ENCODE measurements around the gene EFCAB8.
"Not testable (repeated sequence)": the region's sequence is repeated elsewhere in the genome, so short reads cannot be mapped to it uniquely, and the experiment has no call there.

EFCAB8 gene

DNA sequence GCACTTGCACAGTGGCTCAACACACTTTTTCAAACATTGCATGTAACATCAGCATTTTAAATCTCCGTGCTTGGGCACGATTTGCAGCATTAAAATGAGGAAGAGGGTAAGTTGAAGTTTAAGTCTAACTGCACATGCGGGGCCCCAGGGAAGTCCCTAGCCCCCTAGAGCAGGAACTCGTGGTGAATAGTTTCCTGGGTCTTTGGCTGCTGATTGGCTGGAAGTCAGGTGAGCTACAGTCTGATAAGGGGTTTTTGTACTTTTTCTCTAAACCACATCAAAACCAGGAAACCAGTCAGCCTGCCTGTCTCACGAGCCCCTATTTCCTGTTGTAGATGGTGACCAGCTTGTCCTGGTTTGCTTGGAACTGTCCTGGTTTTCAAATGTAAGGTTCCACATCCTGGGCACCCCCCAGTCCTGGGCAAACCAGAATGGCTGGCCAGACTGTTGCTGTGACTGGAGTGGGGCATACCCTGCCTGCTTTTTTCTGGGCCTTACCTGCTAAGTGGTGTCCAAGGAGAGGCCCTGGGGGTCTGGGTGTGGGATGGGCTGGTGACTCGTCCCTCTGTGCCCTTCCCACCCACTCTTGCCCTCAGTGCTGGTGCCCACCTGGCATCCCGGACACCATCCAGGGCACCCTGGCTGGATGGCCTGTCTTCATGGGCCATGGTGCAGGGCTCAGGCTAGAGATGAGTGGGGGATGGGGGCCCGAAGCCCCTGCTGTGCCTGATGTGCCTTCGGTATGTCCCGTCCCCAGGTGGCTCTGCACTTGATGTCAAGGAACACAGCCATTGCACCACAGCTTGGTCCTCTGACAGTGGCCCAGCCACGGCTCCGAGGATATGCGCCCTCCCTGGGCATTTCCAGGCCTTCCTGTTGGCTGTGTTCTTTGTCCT lies 113.7 kb downstream of the EFCAB8 start:
- DNase-seq (ENCODE audit: low spot score) = no peak

DNA sequence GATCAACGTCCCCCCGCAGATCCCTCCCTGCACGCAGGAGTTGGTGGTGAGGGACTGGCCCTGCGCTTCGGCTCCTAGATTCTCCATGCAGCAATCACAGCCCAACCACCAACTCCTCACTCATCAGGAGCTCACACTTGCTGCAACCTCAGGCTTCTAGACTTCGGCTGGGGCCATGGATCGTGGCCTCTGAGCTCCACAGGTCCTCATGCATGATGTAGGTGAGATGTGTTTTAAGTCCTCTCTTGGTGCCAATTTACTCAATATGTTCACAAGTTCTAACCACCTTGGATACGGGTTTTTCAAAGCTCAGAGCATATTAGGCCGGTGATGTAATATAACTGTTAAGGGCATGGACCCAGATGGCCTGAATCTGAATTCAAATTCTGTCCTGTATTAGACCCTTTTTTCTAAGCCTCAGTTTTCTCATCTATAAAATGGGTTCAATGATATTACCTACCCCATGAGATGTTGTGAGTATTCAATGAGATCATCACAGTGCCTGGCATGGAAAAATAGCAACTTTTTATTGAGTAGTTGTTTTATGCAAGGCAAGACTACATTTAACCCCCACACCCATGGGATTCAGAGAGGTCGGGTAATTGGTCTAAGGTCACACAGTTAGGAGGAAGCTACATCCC lies 114.5 kb downstream of the EFCAB8 start:
- DNase-seq (ENCODE audit: low spot score) = no peak

DNA sequence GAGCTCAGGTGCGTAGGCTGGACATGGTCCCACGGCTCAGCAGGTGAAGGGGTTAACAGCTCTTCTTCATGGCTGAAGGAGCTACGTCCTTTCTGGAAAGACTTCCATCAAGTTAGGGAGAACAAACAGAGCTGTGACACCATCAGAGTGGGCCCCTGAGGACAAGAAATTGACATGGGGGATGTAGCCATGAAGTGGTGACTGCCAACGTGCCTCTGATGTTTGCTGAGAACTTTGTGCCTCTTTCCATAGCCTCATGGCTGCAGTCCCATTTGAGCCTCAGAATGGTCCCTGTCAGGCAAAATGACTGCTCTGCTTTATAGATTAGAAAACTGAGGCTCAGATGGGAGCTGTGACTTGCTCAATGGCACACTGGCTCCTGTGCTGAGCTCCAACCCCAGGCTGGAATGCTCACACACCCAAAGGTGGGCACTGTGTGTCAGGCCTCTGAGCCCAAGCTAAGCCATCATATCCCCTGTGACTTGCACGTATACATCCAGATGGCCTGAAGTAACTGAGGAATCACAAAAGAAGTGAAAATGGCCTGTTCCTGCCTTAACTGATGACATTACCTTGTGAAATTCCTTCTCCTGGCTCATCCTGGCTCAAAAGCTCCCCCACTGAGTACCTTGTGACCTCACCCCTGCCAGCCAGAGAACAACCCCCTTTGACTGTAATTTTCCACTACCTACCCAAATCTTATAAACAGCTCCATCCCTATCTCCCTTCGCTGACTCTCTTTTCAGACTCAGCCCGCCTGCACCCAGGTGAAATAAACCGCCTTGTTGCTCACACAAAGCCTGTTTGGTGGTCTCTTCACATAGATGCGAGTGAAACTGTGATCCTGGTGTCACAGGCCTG lies 115.7 kb downstream of the EFCAB8 start:
- DNase-seq (ENCODE audit: low spot score) = not testable (repeated sequence)

DNA sequence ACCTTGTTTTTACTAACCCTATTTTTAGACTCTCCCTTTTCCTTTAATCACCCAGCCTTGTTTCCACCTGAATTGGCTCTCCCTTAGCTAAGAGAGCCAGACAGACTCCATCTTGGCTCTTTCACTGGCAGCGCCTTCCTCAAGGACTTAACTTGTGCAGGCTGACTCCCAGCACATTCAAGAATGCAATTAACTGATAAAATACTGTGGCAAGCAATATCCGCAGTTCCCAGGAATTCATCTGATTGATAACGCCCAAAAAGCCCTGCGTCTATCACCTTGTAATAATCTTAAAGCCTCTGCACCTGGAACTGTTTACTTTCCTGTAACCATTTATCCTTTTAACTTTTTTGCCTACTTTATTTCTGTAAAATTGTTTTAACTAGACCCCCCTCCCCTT lies 116.4 kb downstream of the EFCAB8 start:
- DNase-seq (ENCODE audit: low spot score) = not testable (repeated sequence)

DNA sequence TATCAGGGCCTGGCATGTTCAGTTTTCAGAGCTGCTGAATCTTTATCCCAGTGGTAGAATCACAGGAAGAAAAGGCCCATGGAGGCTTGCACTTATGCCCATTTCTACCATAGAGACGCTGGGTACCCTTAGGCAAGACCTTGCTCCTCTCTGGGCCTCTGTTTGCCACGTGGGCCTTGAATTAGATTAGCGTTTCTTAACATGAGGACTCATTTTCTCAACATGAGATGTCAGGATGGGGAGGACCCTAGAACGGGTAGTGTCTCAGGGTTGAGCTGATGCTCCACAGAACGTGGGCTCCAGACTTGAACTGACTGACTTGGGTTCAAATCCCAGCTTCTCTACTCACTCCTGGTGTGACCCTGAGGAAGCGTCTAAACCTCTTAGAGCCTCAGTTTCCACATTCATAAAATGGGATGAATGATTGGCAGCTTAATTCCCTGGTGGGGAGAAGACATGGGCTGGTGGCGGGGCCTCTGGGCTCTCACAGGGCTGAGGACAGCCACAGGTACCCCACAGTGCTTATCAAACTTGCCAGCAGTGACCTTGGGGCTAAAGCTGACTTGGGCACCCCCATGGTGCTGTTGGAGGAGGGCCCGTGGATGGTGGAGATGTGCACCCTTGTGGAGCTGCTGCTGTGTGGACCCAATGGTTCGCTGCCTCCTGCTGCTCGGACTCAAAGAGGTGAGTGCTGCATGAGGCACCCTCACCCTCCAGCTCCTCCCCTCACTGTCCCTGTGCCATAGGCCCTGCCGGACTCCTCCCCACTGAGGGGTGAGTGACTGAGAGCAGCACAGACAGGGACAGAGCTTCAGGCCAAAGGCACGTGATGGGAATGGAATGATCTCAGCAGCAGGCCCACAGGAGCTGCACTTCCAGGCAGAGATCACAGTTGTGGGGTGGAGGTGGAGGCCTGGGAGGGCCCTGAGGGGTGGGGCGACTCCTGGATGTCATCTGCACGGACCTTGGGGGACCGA lies 117.3 kb downstream of the EFCAB8 start:
- DNase-seq (ENCODE audit: low spot score) = no peak

DNA sequence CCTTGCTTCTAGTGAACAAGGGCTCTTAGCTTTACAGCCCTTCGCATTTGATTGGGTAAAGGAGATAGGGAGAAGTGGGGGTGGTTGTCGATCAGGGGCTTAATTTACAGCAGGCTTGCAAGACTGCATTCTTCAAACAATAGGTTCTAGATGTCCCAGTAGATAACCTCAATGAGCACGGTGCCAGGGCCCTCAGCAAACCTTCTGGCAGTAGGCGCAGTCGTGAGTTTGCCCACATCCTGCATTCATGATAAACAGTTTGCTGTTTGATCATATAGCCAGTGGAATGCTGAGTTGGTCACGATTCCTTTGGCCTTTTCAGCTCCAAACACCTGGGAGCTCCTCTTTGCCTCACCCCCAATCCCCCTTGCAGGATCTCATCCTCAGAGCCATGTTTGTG lies 118.0 kb downstream of the EFCAB8 start:
- no peak for DNase-seq (ENCODE audit: low spot score)

DNA sequence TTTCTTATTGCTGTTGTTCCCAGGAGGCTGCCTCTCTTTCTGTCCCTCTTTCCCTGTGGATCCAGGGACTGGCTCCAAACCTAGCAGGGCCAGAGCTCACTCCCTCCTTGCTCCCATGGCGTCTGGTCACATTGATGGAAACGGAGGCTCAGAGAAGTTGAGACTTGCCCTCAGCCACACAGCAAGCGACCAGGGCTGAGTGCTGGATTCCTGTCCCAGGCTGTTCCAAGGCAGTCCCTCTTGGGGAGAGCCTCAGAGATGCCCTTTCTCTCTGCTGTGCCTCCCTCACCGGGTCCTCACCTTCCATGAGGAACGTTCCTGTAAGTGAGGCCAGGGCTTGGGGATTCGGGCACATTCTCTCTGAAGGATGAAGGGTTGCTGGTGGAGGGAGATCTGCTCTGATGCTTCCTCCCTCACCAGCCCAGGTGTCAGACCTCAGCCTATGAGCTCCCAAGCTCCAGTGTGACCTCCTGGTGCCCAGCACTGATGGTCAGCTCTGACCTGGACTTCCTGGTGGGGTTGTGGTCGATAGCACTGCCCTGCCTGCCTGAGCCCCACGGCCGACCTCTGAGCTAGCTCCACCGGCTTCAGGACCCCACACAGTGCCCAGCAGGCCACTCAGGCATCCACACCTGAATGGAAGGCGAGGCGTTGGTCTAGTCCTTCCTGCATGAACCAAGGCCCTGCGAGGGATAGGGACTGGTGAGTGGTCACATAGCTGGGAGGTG lies 118.7 kb downstream of the EFCAB8 start:
- DNase-seq (ENCODE audit: low spot score) = no peak

DNA sequence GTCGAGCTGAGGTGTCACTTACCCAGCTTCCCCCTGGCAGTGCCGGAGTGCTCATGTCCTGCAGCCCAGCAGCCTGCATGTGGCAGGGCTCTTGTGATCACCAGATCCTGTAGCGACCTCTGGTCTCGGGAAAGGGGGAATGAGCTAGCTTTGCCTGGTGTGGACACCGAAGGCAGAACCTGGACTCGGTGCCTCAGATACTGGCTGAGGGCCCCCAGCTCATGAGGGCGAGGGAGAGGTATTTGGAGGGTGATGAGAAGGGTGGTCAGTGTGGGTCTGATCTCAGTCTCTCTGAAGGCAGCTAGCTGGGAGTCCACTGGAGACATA lies 119.2 kb downstream of the EFCAB8 start:
- no peak for DNase-seq (ENCODE audit: low spot score)

DNA sequence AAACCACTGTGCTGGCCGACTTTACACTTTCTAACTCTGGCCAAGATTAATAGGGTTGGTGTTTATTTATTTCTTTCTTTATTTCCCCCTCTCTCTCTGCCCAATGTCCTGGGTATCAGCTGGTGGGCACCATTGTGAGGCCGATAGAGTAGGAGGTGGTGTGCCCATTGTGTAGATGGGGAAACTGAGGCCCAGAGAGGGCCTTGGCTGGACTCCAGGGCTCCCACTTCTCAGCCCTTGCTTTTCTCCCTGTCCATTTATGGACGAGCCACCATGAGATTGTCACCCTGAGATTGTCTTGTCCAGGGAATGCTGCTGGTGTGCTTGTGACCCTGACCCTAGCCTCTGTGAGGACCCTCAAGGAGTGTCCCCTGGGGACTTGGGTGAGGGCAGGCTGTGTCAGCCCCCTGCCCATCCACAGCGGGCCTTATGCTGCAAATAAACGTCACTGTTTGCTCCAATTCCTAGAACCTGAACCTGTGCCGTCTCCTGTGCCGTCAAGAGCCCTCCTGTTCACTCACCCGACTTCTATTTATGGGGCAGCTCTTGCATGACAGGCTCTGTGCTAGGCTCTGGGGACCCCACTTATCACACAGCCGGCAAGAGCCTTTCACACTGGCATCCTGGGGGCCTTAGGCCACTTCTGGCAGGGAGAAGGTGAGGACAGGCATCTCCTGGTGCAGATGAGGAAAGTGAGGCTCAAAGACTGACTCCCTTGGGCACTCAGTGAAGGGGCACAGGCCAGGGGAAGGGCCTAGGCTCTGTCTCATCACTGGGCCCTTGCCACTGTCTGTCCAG lies 120.7 kb downstream of the EFCAB8 start:
- no peak for DNase-seq (ENCODE audit: low spot score)

DNA sequence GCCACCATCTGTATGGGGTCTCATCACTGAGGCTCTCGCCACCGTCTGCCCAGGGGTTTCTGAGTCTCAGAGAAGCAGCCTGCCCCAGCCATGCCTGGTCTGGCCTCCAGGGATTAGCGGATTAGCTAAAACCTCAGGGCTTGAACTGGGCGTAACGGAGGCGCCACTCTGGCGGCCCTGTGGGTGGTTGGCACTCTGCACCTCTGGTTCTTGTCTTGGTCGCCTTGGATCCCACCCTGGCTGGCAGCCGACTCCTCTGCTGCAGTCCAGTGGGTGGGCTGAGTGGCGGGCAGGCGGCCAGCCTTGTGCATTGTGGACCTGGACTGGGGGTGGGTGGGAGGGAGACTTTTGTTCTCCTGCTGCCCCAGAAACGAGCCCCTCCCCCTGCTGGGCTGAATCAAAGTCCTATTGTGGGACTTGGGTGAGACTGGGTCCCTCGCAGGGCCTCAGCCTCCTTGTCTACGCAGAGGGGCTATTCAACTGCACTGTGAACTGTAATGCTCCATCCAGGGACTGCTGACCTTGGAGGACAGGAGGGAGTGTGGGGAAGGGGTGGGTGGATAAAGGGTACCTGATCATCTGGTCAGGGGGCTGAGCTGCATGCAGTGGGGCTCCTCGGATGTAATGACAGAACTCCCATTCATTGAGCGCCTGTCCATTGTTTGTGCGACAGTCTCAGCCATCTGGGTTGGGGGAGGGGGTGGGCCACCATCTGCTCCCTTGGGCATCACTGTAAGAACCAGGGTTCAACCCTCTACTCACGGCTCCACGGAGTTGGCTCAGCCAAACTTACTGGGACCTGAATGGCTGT lies 121.6 kb downstream of the EFCAB8 start:
- no peak for DNase-seq (ENCODE audit: low spot score)

DNA sequence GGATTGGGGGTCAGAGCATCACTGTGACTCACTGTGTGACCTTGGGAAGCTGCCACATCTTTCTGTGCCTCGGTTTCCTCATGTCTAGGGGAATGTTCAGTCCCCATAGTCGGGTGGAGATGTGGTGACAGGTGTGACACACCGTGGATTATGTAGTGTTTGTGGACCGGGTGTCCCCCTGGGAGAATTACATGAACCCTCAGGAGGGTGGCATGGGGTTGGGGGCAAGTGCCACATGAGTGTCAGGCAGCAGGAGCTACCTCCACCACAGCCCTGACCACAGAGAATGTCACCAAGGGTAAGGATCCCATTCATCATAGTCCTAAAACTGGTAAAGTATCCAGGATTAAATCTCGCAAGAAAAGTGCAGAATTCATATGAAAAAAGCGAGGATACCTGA lies 122.3 kb downstream of the EFCAB8 start:
- no peak for DNase-seq (ENCODE audit: low spot score)

DNA sequence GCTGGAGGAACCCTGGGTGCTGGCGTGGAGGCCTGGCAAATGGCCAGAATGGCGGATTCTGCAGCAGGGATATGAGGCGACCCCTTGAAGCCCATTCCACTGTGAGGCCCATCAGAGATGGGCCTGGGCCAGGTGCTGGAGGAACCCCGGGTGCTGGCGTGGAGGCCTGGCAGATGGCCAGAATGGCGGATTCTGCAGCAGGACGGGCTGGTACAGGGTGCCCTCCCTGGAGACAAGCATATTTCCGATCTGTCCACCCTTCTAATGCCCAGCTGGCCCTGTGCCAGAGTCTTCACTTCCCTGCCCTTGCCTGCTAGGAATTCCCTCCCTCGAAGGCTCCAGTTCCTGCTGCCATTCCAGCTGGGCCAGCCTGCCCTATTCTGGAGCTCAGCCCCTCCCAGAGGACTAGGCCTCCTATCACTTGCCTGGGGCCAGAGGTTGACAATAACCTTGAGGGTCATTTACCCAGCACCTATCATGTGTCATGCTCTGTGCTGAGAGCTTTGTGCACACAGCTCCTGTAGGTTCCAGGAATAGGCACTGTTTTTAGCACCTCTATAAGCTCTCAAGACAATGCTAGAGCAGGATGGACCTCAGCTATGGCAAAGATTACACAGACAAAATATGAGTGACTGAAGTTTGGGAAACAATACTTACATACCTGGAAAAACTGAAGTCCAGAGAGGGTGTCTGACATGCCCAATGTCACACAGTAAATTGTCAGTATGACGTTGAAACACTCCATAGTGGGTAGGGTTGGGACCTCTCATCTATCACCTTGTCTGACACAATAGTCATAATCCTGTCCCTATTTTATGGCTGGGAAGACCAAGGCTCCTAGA lies 124.1 kb downstream of the EFCAB8 start:
- no peak for DNase-seq (ENCODE audit: low spot score)

DNA sequence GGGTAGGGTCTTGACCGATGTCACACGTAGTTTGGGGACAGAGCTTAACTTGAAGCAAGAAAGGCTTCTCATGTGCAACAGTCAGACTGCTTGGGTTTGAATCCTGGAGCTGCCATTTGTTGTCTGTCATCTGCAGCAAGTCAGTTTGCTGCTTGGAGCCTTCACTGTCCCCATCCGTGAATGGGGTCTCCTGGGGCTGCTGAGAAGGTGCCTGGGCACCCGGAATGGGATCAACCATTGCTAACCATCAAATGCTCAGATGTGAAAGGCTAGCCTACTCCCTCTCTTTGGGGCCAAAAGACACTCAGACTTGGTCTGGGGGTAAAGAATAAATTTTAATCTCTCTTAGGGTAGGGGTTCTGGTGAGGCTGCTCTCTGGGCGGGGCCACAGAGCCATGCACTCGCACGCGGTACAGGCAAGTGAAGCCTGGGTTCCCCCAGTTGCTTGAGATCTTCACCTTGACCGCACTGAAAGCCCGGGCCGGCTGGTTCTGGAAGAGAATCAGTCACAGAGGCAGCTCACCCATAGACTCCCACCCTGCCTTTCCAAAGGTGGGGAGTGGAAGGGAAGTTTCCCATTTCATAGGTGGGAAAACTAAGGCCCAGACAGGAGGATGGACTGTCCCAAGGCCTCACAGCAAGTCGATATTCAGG lies 124.9 kb downstream of the EFCAB8 start:
- DNase-seq (ENCODE audit: low spot score) = no peak

DNA sequence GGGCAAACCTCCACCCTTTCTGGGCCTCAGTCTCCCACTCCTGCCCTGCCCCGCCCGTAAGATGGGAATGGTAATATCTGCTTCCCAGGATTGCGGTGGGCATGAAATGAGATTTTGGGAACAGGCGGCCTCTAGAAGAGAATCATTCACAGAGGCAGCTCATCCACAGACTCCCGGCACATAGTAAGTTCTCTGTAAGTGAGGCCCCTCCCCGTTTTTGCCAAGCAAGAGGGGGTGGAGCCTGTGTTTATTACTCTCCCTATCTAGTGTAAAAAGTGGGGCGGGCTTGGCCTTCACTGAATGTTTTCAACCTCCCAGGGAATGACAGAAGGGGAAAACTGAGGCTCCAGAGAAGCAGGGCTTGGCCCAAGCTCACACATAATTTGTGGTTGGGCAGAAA lies 125.5 kb downstream of the EFCAB8 start:
- DNase-seq (ENCODE audit: low spot score) = no peak

DNA sequence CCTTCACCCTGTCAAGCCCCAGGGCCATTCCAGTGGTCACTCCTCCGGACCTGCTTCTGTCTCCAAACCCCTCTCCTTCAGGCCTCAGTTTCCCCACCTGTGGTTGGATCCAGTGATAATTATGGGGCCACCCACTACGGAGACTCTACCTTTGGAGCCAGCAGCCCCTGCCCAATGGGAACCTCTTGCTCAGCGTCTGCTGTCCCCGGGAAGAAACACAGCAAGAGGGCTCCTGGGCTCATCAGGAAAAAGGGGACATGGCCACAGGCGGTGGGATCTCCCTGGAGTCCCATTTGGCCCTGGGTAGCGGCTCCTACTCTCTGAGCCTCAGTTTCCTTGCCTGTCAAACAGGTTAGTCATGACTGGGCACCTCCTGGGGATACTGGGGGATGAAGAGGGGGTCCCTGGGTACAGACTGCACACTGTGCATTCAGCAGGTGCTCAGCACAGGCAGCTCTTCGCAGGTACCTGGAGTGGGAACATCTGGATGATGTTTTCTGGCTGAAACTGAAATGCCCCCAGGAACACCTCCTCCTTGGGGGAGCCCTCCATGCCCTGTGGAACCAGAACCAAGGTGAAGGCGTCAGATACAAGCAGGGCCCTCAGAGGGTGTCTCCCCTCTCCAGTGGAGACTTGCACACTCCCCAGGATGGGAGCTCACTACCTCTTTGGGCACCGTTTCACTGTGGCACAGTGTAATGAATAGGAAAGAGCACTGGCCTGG lies 126.1 kb downstream of the EFCAB8 start:
- no peak for DNase-seq (ENCODE audit: low spot score)

DNA sequence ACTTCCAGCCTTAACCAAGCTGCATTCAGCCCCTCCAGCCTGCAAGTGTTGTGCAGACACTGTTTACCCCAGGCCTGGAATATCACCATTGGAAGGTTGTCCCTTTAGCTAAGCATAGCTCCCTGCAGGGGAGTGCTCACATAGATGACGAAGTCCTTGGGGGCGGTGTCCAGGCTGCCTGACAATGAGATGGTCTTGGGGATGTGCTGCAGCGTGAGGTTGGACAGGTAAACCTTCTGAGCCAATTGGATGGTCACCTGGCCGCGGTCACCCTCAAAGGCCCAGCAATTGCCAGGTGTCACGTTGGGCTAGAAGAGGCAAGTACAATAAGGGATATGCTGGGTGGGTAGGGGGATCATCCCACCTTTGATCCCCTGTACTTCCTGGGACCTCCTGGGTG lies 126.9 kb downstream of the EFCAB8 start:
- no peak for DNase-seq (ENCODE audit: low spot score)

DNA sequence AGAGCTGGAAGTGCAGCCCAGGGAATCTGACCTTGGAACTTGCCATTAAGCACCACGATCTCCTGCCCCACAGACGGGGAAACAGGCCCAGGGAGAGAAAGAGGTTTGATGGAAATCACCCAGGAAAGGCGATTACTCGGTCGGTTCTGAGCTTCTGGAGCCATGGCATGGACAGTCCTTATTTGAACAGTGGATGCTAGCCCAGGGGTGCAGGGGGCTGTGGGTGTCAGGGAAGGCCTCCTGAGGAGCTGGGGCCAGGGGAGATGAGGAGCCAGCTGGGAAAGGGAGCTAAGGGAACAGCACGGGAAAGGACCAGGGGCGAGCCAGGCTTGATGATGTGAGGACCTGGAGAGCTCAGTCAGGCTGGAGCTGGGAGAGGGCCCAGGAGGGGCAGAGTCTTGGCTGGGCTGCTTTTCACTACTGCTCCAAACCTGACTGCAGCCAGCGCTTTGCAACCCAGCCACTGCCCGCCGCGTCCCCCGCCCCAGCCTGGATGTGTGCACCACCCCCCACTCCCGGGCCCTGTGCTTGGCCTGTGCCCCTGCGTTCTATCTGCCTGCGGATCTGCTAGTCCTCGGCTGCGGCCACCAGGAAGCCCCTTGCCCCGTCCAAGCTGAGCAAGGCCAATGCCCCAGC lies 127.7 kb downstream of the EFCAB8 start:
- DNase-seq (ENCODE audit: low spot score) = no peak

Measured in HuH-7.5 (cell line).